Measurements from ENCODE around the gene MED17.
"Not testable (repeated sequence)": the region's sequence is repeated elsewhere in the genome, so short reads cannot be mapped to it uniquely, and the experiment has no call there.

Gene MED17

DNA sequence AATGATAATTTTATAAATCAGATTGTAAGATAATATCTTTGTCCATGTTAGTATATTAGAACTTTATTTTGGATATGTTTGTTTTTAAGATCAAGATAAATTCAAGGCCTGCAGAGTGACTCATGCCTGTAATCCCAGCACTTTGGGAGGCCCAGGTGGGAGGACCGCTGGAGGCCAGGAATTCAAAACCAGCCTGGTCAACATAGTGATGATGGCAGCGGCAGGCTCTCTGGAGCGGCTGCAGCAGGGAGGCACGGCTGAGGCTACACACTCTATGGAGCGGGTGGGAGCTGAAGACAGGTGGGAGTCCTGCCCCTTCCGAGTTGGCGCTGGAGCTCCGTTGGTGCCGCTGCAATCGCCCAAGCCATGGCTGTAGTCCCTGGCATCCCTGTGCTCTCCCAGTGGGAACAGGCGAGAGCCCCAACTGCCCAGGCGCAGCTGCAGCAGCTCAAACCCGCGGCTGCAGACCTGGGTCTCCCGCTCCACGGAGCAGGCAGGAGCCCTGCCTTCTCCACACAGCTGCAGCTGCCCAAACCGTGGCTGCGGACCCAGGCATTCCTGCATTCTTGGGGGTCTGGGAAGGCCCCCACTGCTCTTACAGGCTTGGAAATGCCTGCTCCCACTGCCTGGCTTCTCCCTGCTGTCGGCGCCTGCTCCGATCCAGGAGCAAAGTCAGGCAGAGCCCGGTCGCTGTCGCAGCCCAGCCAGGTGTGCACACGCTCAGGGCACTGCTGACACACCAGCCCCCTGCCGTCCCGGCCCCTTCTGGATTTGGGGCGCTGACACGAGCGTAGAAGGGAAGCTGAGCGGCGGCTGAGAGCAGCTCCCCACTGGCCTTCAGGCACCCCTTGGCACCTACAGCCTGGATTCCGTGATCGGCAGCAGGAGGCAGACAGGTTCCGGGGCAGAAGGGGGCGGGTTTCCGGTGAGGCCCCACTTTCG, 25.9 kb upstream of the MED17 start:
- no peak for DNase-seq

DNA sequence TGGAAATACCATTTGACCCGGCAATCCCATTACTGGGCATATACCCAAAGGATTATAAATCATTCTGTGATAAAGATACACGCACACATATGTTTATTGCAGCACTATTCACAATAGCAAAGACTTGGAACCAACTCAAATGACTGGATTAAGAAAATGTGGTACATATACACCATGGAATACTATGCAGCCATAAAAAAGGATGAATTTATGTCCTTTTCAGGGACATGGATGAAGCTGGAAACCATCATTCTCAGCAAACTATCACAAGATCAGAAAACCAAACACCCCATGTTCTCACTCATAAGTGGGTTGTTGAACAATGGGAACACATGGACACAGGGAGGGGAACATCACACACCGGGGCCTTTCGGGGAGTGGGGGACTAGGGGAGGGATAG, 25.0 kb upstream of the MED17 start:
- not testable (repeated sequence) for DNase-seq

GRCh38 chr11:93761910-93762309, 22.2 kb upstream of the MED17 start:
- DNase-seq, result no peak

DNA sequence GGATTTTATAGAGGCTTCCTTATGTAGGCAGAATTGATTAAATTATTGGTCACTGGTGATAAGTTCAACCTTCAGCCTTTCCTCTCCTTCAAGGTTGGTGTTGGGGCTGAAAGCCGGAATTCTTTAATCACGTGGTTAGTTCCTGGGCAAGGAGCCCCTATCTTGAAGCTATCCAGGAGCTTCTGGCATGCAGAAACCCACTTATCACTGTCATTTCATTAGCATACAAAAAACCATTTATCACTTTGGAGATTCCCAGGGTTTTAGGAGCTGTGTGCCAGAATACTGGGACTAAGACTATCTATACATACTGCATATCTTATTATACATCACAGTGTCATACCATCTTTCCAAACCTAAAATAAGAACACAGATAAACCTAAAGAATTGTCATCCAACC, 18.5 kb upstream of the MED17 start:
- no peak for DNase-seq

- DNase-seq, result no peak
Measured at GRCh38 chr11:93766504-93766903, 17.6 kb upstream of the MED17 start.

DNA sequence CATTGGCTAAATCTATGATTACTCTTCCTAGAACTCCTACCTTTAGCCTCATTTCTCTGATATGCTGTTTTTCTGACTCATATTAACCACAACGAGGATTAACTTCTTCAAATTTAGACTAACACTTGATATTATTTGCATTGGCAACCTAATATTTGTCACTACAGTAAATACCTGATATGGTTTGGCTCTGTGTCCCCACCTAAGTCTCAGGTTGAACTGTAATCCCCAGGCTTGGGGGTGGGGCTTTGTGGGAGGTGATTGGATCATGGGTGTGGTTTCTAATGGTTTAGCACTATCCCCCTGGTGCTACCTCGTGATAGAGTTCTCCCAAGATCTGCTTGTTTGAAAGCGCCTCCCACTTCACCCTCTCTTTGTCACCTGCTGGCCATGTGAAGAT, 17.1 kb upstream of the MED17 start:
- no peak for DNase-seq

GRCh38 chr11:93770160-93770559, 13.9 kb upstream of the MED17 start:
- no peak for DNase-seq

DNA sequence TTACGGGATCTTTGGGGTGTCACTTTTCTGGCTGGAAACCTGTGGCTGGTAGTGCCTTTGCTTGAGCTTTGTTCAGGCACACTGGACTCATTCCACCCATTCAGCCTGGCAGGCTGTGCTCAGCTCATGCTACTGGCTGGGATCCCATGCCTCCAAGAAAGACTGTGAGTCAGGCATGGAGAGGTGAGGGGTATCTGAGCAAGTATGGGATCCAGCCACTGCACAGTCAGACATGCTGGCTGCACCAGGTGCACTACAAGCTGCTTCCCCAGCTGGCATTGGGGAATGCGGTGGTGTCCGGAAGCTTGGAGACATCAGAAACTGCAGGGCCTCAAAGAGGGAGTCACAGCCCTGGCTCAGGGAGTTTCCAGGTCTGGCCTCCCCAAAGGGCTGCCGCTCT, 12.0 kb upstream of the MED17 start:
- no peak for DNase-seq

- no peak for DNase-seq
Measured at GRCh38 chr11:93773045-93773477, 11.0 kb upstream of the MED17 start.

DNA sequence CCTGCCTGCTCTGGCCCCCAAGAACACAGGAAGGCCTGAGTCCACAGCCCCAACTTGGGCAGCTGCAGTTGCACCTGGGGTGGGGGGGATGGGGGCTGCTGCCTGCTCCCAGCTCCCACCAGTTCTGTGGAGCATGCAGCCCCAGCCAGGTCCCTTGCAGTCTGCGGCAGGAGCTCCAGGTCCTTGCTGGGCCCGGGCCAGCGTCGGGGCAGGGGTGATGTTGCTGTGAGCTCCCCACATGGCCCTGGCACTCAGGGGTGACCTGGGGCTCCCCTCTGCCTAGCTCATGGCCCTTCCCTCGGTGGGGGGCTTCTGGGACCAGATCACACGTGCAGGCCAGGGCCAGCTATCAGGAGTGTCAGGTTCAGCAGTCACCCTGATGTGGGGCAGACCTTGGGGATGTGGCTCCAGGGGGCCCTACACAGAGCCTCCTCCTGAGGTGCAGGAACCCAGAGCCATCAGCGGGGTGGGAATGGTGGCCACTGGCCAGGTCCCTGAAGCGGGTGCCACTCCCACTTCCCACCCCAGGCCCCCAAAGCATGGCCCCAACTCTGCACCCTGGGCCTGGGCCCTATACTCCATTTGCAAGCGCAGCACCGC, 10.4 kb upstream of the MED17 start:
- DNase-seq, result no peak

DNA sequence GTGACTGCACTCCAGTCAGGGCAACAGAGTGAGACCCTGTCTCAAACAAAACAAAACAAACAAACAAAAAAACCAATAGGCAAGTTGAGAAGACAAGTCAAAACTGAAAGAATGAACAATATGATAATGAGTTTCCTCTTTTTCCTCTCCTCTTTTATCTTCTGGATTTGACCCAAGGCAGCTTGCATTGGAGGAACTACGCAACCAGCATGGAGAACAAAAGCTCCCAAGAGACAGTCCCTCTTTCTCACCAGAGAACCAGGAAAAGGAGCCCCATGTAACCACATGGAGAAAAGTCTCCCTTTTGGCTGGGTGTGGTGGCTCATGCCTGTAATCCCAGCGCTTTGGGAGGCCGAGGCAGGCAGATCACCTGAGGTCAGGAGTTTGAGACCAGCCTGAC, 9.5 kb upstream of the MED17 start:
- DNase-seq, result not testable (repeated sequence)

GRCh38 chr11:93775289-93775688, 8.8 kb upstream of the MED17 start:
- peak; percentile 1 for DNase-seq

DNA sequence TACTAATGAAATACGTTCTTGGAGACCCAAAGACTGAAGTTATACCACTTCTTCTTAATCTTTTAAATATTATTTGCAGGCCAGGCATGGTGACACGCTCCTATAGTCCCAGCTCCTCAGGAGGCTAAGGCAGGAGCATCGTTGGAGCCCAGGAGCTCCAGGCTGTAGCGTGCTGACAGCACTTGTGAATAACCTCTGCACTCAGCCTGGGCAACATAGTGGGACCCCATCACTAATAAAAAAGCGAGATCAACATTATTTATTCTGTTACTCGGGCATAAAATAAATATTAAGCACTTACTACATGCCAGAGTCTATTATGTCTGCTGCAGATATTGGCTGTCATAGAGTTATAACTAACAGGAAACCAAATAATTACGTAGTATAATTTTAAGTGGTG, 720 bp upstream of the MED17 start:
- DNase-seq, result no peak

DNA sequence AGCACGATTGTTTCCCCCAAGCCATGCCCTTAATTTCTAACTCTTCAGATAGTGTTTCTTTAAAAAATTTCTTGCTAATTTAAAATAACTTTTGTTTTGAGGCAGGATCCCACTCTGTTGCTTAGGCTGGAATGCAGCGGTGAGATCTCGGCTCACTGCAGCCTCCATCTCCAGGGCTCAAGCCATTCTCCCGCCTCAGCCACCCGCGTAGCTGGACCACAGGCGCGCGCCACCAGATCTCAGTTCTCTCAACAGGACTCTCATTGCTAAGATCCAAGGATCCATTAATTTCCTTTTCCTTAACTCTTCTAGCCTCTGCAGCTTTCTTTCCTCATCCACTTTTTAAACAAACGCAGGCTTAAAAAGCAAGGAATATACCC, 327 bp upstream of the MED17 start:
- no peak for DNase-seq

- no peak for DNase-seq
Measured at GRCh38 chr11:93784935-93785360, 866 bp downstream of the MED17 start.

DNA sequence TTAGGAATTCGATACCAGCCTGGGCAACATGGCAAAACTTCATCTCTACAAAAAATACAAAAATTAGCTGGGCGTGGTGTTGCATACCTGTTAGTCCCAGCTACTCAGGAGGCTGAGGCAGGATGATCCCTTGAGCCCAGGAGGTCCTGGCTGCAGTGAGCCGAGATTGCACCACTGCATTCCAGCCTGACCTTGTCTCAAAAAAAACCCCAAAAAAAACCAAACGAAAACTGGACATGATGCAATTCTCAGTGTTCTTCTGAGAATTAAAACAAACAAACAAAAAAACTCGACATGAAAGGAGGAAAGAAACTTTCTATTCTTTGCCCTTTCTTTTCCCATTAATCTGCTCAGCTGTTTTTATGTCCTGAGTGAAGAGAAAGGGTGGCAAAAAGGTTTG, 7.4 kb downstream of the MED17 start:
- DNase-seq, result no peak

- no peak for DNase-seq
Measured at GRCh38 chr11:93796441-93797231, 12.6 kb downstream of the MED17 start.

- no peak for DNase-seq
Measured at GRCh38 chr11:93801366-93801765, 17.3 kb downstream of the MED17 start.

DNA sequence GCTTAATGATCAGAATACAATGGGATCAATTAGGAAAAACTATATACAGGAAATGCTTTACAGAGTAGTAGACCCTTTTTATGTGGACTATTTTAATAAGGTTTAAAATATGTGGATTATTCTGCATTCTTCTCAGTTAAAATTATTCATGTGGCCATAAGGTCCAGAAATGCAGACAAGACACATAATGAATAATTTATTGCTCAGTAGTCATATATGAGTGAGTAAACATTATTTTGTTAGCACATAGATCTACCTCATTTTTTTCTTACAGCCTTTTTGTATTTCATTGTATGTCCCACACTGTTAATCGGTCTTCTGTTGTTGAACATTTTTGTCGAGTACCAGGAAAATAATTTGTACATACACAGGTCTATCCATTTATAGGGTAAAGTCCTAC, 20.8 kb downstream of the MED17 start:
- no peak for DNase-seq

GRCh38 chr11:93807980-93808379, 23.9 kb downstream of the MED17 start:
- no peak for DNase-seq

- DNase-seq, result no peak
Measured at GRCh38 chr11:93813974-93814373, 29.9 kb downstream of the MED17 start.

GRCh38 chr11:93814966-93815633, 31.0 kb downstream of the MED17 start:
- no peak for DNase-seq
